IMR-90 (cell line): ENCODE data around the gene RAC3.

Experiments used
- BHLHE40 ChIP-seq: fragments of 150-350 bp; IDR thresholded peaks from 2 replicates; pipeline ENCODE4 v1.6.1; 2016; ENCODE audit warnings: mild to moderate bottlenecking, low read depth, low read length
- CEBPB ChIP-seq: IDR thresholded peaks from 2 replicates; pipeline ENCODE4 v1.6.1; 2012; ENCODE audit warnings: low read depth, low read length, improper control_type of control experiment
- NFE2L2 ChIP-seq: fragments of 150-350 bp; IDR thresholded peaks from 2 replicates; pipeline ENCODE4 v1.6.1; 2016; ENCODE audit warnings: low read depth, mild to moderate bottlenecking, low read length
- POLR2A ChIP-seq: IDR thresholded peaks from 2 replicates; pipeline ENCODE4 v1.6.1; 2012; ENCODE audit warnings: mild to moderate bottlenecking, low read depth, low read length
- RAD21 ChIP-seq: IDR thresholded peaks from 2 replicates; pipeline ENCODE4 v1.6.1; 2012; ENCODE audit warnings: low read length, improper control_type of control experiment
- RCOR1 ChIP-seq: IDR thresholded peaks from 2 replicates; pipeline ENCODE4 v1.6.1; 2012; ENCODE audit warnings: mild to moderate bottlenecking, low read length, improper control_type of control experiment; ENCODE audit not compliant: insufficient replicate concordance
- RFX5 ChIP-seq: IDR thresholded peaks from 2 replicates; pipeline ENCODE4 v1.8.0; 2012; ENCODE audit warnings: low read depth, mild to moderate bottlenecking, low read length, moderate library complexity
- SMC3 ChIP-seq: fragments of 150-350 bp; IDR thresholded peaks from 2 replicates; pipeline ENCODE4 v1.6.1; 2016; ENCODE audit warnings: low read depth, mild to moderate bottlenecking, antibody characterized with exemption, low read length, moderate library complexity
- TF ChIP-seq, protein P1 (sequence below): conservative IDR thresholded peaks from 2 replicates; pipeline ENCODE4 v1.5.1; 2012; ENCODE audit warnings: mild to moderate bottlenecking, low read depth, low read length, improper control_type of control experiment
- TF ChIP-seq, protein P2 (sequence below): fragments of 150-350 bp; IDR thresholded peaks from 2 replicates; pipeline ENCODE4 v1.6.1; 2017; ENCODE audit warnings: mild to moderate bottlenecking, antibody characterized with exemption, low read length, low read depth

- TF ChIP-seq, protein P1, sequence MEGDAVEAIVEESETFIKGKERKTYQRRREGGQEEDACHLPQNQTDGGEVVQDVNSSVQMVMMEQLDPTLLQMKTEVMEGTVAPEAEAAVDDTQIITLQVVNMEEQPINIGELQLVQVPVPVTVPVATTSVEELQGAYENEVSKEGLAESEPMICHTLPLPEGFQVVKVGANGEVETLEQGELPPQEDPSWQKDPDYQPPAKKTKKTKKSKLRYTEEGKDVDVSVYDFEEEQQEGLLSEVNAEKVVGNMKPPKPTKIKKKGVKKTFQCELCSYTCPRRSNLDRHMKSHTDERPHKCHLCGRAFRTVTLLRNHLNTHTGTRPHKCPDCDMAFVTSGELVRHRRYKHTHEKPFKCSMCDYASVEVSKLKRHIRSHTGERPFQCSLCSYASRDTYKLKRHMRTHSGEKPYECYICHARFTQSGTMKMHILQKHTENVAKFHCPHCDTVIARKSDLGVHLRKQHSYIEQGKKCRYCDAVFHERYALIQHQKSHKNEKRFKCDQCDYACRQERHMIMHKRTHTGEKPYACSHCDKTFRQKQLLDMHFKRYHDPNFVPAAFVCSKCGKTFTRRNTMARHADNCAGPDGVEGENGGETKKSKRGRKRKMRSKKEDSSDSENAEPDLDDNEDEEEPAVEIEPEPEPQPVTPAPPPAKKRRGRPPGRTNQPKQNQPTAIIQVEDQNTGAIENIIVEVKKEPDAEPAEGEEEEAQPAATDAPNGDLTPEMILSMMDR: no peak
- TF ChIP-seq NFE2L2 (no peak), BHLHE40 (no peak), POLR2A (no peak), SMC3 (no peak), RAD21 (no peak), CEBPB (no peak), RFX5 (no peak), RCOR1 (no peak)
- TF ChIP-seq, protein P2, sequence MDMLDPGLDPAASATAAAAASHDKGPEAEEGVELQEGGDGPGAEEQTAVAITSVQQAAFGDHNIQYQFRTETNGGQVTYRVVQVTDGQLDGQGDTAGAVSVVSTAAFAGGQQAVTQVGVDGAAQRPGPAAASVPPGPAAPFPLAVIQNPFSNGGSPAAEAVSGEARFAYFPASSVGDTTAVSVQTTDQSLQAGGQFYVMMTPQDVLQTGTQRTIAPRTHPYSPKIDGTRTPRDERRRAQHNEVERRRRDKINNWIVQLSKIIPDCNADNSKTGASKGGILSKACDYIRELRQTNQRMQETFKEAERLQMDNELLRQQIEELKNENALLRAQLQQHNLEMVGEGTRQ: no peak
Measured at GRCh38 chr17:82000803-82001570, 30.5 kb upstream of the RAC3 start.
